ENCODE results near the gene KIF1A.

Gene KIF1A

DNA sequence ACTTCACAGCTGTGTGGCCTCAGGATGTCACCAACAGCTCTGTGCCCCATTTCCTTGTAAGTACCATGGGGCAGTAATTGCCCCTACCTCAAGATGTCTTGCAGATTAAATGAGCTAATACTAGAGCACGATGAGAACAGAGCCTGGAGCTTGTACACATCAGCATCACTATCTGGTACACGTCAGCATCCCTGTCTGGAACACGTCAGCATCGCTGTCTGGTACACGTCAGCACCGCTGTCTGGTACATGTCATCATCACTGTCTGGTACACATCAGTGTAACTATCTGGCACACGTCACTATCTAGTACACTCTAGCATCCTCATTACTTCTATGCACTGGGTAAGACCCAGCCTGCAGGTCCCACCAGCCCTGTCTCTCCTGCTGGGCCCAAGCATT is 91.2 kb downstream of the KIF1A start:
- no peak for DNase-seq

GRCh38 chr2:240728361-240728760 is 91.7 kb downstream of the KIF1A start:
- DNase-seq, result no peak

- DNase-seq, result no peak
Measured at GRCh38 chr2:240727913-240728312, 92.1 kb downstream of the KIF1A start.

DNA sequence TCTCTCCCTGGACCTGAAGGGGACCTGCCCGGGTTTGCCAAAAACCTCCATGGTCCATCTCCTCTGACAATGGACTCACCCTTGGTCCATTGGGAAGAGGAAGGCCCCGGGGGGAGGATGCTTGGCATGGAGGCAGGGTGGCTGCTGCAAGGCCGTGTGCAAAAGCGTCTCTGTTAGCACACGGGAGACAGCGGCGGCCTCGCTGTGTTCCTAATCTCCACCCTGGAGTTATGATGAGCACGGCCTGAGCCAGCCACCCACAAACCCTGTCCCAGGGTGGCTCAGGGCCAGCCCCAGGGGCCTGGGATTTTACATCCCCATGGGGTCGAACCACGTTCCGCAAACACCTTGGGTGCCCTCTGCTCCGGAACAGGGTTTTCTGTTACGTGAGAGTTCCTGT is 92.6 kb downstream of the KIF1A start:
- no peak for DNase-seq

DNA sequence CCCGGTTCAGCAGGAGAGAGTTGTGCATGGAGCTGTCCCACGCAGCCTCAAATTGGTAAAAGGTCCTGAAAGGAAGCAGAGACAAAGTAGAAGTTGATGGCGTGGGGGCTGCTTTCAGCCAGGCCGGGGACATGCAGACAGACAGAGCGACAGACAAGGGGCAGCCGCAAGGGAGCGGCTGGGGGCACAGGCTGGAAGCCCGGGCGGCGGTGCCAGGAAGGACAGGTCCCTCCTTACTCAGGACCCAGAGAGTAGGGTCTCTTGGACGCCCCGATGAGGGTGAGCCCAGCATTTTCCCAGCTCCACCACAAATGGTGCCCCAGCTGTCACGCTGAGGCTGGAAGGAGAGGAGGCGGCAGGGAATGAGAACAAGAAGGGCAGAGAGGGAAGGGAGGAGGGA is 93.1 kb downstream of the KIF1A start:
- DNase-seq, result no peak

- DNase-seq, result no peak
Measured at GRCh38 chr2:240725671-240726070, 94.3 kb downstream of the KIF1A start.

DNA sequence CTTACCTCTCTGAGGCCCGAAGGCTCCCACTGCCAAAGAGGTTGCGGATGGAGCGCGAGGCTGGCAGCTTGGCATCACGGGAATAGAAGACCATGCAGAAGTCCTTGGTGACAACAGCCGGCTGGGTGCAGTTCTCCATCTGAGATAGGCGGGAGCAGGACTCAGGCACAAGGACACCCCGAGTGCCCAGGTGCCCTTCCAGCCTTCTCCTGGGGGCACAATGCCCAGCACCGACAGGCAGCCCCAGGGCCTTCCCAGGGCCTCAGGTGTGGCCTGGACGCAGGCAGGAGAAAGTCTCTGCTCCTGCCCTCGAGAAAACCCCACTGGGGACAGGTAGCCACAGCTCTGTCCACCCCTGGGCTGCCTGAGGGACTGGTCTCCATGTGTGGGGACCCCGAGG is 94.8 kb downstream of the KIF1A start:
- DNase-seq, result no peak

DNA sequence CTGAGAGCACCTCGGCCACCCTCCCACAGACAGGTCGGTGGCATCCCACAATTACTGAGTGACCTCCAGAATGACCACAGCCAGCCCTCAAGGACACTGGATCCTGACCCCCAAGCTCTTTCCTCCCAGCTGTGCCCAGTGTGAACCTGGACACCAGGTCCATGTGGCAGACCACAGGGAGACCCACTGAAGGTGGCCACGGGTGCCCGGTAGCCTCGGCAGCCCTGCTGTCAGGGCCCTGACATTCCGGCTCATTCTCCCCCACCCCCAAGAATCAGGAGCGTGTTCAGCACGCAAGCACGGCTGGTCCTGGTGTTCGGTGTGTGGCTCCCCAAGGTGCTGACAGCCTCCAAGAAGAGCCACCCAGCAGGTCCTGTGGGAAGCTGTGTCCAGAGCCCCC is 95.6 kb downstream of the KIF1A start:
- DNase-seq, result no peak

DNA sequence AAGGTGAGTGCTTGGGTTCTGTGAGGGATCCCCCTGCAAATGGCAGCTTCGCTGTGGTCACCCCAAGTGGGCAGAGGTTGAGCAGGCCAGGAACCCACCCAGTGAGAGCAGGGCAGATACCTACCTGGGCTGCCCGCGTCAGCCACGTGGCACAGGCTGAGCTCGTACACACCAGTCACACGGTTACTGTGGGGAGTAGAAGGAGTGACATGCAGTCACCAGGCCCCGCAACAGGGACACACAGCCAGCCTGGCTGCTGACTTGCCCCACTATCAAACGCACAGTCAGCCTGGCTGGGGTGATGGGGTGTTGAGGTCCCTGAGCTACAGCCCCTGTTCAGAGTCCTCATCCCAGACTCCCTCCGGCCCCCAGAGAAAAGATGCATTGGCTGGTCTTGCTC is 96.2 kb downstream of the KIF1A start:
- no peak for DNase-seq

DNA sequence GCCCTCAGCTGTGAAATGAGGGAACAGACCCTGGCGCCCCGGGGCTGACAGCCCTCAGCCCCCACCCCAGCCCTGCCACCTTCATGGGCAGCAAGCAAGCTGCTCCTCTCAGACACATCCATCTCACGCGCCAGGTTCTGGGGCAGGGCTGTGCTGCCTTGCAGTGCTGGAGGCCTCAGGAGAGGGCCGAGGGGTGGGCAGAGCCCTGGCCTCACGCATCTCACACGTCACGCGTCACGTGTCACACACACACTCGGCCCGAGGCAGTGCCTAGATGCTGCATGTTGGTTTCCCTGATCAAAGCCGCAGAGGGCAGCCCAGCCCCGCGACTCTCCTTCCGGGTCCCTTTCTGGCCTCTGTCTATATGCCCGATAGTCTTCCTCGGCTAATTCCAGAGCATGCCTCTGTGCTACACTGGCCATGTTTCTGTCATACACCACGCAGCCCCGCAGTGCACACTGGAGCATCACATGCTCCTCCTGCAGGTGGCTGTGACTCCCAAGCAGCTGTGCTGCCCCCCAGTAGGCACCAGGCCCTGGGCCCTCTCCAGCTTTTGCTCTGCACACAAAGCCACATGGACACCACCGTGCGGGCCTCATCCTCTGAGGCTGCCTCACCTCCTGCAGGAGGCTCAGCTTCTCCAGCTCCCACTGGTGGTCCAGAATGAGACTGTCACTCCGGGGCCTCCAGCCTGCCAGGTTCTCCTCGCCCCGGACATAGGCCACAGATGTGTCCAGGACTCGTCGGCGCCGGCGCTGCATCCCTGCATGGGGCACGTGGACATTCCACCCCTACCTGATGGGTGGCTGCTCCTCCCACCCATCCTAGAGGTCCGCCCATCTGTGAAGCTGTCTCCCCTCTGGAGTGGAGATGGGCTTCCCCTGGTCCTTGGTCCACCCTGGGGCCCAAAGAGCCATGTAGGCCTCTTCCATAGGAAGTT is 97.0 kb downstream of the KIF1A start:
- DNase-seq, result no peak

GRCh38 chr2:240722376-240722775 is 97.6 kb downstream of the KIF1A start:
- no peak for DNase-seq

GRCh38 chr2:240721596-240722180 is 98.3 kb downstream of the KIF1A start:
- no peak for DNase-seq

DNA sequence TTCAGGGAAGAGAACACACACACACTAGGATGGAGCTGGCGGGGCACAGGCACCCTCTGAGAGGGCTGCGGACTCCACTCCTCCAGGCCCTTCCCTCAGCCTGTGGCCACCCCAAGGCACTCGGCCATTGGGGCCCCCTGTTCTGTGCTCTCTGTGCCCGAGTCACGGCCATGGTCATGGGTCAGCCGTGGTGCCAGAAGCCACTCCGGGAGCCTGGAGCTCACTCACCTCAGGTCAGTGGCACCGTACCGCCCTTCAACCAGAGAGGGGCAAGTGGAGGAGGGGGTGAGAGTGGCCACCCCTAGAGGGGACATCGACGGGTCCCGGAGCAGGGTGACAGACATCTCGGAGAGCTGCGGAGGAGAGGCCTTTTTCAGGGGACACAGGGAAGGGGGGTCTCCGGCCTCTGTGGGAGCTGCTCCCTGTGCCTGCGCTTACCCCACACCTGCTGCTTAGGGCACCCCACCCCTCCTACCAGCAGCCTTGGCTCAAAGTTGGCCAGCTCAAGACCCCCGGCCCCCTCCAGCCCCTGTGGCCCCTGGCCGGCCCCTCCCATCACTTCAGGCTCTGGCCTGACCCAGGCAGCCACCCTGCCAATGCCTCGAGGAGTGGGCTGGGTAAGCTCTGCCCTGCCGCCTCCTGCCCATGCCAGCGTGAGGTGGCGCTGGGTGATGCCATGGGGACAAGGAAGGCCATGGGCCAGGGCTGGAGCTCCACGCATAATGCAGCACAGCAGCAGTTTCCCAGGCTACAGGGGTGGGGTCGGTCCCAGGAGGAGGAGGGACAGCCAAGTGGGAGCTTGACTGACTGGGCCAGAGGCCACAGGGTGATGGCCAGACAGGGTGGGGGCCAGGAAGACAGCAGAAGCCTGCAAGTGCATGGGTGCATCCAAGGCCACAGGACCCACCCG is 99.1 kb downstream of the KIF1A start:
- no peak for DNase-seq

- DNase-seq, result no peak
Measured at GRCh38 chr2:240719676-240720545, 100.1 kb downstream of the KIF1A start.

DNA sequence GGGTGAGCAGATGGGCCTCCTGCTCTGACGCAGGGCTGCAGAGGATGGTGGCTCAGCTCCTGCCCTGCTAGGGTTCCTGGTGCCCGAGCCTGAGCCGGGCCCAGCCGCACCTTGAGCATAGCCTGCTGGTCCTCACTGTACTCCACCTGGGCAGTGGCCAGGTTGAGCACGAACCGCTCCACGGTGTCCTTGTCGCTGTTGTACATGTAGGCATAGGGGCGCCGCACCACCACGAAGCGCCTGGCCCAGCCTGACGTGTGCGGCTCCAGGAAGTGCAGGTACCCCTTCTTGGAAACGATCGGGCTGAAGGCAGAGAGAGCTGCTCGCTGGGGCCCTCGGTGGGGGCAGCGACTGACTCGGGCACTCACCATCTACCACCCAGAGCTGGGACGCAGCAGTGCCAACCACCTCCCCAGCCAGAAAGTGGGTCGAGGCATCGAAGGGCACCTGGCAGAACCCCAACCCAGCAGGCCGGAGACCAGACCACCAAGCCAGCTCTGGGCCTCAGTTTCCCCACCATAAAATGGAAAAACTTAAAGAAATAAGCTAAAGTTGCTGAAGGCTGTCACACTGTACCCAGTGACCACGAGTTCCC is 101.0 kb downstream of the KIF1A start:
- DNase-seq, result no peak

- DNase-seq, result no peak
Measured at GRCh38 chr2:240717681-240718581, 102.1 kb downstream of the KIF1A start.

GRCh38 chr2:240717181-240717641 is 102.8 kb downstream of the KIF1A start:
- no peak for DNase-seq

DNA sequence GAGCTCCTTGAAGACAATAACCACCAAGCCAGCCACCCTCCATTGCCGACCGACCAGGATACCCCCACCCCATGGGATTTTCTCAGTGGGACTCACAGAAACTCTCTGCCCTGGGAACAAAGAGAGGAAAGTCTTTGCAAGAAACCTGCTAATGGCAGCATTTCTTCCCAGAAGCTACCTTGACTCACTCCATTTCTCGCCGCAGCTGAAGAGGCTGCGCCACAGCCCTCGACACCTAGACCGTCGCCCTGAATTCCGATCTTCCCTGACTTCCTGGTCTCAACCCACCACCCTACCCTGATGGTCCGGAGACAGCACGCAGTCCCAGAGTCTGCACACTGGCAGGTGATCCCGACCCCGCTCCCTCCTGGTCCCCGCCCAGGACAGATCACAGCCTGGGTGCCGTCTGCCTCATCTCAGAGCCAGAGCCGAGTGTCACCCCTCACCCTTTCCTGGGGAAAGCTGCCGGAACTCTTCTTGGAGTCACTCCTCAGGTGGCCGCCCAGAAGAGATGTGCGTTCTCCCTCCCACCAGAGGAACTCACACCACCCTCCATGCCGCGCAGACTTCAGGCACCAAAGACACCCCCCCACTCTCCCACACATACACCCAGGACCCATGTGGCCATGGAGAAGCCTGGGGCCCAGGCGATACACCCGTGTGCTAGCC is 103.8 kb downstream of the KIF1A start:
- no peak for DNase-seq

DNA sequence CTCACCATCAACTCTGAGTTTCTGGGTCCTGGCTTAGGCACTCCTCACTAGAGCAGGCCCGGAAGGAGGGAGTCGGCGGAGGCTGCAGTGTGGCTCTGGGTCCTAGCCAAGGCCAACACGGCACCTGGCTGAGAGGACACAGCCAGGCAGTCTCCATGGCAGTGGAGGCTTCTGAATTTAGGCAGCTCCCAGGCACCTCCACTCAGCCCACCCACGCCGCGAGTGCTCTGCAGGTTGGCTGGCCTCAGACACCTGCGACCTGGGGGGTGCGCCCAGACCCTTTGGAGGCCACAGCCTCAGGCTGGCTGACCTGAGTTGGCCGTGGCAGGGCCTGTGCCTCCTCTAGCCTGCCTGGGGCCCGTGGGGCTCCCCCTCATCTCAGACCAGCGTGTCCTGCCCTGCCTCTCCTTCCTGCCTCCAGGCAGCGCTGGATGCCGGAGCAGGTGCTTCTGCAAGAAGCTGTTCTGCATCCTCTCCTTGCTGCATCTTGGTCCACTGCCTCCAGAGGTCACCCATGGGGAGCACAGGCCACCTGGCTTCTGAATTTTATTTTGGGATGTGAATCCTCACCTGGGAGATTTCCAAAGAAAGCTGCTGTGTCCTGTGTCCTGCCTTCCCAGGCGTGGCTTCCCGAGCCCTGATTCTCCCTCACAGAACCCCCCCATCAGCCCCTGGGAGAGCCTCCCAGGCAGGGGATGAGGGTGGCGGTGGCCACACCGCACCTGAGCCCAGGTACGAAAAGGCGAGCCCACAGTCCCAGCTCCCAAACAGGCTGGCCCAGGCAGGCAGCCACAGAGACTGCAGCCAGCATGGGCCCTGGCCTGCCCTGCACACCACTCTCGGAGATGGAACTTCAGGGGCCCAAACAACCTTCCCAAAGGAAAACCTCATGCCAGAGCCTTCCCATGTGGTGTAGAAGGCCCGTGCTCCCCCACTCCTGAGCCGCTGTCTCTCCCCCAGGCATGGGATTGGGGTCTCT is 105.0 kb downstream of the KIF1A start:
- DNase-seq, result no peak

Data from NCI-H2107 (cell line).